Measurements from ENCODE around the gene SSTR3.

The SSTR3 gene

DNA sequence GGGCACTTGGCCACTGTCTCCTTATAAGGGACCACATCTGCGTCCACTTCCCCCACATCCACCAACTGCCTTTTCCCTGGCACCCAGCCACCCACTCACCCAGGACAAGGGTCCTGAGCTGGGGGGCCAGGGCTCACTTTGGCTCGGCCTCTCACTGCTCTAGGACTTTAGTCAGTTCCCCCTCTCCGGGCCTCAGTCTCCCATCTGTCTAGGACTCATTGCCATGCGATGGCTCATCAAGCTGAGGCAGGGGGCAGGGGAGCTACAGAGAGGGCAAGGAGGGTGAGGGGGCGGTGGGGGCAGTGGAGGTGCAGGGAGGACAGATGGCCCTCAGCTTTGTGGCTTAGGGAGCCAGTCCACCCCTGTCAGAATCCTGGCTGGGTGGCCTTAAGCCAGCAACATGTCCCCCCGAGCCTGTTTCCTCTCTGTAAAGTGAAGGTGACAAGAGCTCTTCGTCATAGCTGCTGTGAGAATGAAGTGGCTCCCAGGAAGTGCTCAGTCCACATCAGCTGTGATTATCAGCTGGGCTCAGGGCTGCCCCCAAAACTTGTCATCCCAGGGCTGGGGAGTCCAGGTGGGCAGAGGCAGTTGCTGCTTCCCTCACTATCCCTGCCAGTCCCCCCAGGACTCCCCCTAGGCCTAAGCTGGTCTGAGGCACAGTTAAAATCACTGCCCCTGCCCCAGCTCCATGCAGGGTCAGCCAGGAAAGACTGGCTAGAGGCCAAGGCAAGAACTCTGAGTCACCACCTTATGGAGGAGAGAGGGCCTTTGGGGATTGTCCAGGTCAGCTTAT is 16.9 kb upstream of the SSTR3 start:
- no peak for DNase-seq (ENCODE audit: low read depth)

DNA sequence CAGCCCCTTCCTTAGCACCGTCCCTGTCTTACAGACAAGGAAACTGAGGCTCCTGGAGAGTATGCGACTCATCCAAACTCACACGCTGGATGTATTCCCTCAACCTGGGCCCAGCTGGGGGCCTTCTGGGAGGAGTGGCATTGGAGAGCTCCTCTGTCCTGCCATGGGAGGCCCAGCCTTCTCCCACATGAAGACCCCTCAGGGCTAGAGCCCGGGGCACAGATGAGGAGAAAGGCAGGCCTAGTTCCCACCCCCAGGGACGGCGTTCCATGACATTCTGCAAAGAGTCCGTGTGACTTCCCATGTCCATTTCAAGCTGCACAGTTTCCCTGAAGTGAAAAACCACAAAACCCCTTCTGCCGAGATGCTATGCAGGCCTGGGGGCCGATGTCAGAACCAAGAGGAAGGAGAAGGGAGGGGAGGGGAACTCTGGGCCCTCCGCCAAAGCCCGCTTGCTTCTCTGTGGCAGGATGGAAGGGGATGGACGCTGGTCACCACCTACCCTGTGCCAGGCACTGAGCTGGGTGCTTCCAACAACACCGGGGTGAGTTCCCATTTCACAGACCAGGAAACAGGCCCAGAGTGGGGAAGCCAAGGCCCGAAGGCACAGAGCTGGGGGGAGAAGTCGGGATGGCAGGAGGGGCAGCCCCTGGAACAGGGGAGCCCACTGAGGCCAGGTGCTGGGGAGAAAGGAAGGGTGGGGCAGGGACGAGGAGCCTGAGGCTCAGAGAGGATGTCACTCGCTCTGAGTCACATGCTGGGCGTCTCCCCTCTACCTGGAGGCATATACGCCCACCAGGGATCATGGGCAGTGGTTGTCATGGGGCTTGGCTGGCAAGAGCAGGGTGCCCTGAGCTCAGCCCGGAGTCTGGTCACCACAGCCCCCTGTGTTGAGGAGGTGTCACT is 16.1 kb upstream of the SSTR3 start:
- DNase-seq (ENCODE audit: low read depth): no peak

DNA sequence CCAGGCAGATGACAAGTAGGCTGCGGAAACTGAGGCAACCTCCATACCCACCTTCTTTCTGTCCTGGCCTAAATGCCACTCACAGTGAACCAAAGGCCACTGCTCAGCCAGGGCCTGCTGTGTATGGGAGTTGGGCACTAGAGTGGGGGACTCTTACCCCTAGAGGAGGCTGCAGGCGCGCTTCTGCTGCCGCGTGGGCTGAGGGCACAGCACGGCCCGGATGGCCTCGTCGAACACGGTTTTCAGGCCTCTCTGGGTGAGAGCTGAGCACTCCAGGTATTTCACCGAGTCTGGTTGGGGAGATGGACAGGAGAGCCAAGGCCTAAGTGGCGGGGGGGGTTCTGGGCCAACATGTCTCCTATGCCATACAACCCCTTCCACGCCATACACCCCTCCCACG is 14.2 kb upstream of the SSTR3 start:
- no peak for DNase-seq (ENCODE audit: low read depth)

DNA sequence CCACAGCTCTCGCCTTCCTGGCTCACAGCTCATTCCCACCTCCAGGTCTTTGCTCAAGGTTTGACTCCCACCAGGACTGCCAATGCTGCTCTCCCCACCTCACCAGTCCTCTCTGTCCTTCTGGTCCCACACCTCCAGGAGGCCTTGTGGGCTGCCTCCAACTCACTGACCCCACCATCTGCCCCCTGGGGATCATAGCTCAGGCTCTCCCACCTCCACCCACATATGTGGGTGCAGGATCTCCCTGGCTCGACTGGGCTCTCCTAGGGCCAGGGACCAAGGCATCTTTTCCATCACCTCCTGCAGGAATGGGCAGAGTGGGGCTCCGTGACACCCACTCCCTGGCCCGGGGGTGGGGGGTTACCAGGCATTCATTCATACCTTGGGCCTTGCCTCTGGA is 13.8 kb upstream of the SSTR3 start:
- no peak for DNase-seq (ENCODE audit: low read depth)

DNA sequence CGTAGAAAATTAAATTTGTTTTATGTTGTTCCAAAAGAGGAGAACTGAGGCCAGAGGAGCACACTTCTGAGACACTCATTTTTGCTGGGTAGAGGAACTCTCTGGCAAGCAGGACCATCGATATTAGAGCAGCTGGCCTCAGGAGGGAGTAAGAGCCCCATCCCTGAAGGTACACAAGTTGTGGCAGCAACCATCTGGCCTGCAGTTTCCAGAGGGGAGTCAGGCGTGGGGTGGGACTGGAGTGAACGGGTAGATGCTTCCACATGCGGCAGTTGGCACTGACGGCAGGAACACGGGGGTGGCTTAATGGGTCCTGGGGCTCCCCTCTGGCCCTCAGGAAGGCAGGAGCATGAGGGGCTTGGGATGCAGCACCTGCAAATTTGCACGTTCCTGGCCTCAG is 13.2 kb upstream of the SSTR3 start:
- no peak for DNase-seq (ENCODE audit: low read depth)

DNA sequence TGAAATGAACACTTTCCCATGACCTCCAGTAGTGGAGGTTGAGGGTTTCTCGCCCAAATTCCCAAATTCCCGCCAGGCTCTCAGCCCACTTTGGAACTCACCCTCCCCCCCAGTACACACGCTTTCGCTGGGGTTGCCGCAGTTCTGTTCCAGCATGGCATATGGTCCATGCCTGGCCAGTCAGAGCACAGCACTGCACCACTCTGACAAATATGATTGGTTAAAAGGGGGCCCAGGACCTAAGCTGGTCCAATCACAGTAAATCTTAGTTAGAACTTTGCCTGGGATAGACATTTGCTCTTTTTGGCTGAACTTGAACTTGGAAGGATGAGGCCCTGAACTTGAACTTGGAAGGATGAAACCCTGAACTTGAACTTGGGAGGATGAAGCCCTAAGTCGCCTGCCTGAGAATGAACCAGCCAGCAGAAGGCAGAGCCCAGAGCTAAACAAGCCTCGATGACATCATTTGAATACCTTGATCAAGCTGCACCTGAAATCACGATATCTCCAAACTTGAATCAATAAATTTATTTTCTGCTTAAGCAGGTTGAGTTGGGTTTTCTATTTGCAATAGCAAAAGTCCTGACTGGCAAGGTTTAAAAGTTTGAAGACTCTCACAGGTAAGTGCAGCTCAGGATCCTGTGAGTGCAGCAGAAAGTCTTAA is 12.6 kb upstream of the SSTR3 start:
- no peak for DNase-seq (ENCODE audit: low read depth)

DNA sequence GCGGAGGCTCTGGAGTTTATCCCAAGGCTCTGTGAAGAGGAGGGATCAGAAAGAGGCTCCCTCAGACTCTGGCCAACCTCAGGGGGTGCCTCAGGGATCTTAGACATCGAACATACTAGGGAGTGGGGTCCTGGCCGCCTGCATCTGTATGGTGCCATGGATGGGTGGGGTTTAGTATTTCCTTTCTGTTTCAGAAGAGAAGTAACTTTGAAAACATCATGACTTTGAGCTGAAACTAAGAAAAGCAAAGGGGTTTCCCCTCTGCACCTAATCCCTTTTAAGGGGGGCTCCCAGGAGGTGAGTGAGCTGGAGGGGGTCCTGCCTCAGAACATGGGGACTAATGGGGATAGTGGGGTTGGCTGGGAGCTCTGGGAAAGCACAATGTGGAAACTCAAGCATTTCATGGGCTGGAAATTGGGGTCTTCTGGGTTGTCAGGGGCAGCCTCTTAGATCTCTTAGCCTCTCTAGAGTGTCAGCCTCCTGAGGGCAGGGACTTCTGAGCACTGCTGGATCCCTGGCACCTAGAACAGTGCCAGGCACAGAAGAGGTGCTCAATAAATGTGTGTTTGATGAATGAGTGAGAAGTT is 11.8 kb upstream of the SSTR3 start:
- DNase-seq (ENCODE audit: low read depth): no peak

DNA sequence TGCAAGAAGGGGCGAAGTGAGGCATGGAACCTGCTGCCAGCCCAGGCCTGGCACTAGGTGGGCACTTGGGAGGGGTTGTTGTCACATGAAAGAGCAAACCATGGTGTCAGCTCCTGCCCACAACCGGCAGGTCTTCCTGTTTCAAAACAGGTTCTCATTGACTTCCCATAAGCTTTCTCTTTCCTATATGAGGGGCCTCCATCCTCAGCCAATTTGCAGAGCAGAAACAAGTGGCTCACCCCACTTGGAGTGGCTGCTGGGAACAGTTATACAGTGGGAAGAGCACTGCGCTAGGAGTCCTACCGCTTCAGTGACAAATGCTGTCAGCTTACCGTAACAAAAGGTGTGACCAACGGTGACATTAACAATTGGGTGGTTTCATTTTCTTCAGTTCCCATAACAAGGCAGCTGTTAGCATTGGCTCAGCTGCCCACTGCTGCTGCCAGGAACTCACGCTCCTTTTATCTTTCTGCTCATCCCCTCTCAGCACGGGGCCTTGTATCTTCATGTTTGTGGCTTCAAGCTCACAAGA is 10.2 kb upstream of the SSTR3 start:
- DNase-seq (ENCODE audit: low read depth): no peak

DNA sequence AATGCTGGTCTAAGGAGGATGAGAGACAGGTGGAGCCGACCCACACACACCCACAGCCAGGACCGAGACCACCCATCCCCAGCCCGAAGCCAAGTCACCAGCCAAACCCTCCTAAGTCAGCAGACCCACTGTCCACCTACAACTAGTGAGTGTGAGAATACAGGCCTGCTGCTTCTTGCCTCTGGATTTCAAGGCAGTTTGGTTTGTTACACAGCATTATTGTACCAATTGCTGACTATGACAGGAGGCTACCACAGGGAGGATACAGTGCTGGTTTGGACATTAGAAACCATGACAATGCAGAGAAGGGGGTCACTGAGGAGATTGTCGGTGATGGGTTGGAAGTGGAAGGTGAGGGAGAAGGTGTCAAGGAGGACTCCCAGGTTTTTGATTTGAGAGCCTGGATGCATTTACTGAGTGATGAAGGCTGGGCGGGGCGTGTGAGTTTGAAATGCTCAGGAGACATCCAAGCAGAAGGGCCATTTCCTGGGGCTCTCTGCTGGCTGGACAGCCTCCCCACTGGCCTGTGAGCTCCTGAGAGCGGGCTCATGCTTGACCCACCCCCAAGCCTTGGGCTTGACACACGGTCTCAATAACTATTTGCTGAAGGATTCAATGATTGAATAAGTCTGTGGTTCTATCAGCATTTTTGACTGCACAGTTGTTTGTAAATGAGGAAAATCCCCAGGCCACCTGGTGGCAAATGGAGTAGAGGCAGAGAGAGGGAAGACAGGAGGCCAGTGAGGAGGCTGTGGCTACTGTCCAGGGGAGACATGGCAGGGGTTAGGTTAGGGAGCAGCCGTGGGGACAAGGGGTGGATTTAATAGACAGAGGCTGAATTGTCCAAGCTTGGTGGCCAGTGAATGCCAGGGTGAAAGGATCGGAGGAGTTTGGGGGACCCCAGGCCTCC is 9.4 kb upstream of the SSTR3 start:
- no peak for DNase-seq (ENCODE audit: low read depth)

DNA sequence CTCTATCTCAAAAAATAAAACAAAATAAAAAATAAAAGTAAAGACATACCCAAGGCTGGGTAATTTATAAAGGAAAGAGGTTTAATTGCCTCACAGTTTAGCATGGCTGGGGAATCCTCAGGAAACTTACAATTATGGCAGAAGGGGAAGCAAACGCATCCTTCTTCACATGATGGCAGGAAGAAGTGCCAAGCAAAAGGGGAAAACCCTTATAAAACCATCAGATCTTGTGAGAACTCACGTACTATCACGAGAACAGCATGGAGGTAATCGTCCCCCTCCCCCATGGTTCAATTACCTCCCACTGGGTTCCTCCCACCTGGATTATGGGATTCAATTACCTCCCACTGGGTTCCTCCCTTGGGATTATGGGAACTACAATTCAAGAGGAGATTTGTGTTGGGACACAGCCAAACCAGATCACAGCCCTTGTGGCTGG is 8.3 kb upstream of the SSTR3 start:
- no peak for DNase-seq (ENCODE audit: low read depth)

DNA sequence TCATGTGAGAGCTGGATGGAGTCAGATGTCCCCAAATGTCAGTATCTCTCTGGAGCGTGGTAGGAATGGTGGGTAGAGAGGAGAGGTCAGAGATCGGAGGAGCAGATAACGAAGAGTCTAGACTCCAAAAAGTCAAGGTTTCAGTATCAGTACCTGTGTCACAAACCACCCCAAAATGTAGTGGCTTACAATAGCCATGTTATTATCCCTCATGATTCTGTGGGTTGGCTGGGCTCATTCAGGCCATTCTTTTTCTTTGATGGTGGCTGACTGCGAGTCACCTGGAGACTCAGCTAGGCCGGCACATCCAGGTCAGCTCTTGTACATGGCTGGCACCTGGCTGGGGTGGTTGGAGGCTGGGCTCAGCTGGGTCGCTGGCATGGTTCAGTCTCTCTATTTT is 7.3 kb upstream of the SSTR3 start:
- DNase-seq (ENCODE audit: low read depth): no peak

DNA sequence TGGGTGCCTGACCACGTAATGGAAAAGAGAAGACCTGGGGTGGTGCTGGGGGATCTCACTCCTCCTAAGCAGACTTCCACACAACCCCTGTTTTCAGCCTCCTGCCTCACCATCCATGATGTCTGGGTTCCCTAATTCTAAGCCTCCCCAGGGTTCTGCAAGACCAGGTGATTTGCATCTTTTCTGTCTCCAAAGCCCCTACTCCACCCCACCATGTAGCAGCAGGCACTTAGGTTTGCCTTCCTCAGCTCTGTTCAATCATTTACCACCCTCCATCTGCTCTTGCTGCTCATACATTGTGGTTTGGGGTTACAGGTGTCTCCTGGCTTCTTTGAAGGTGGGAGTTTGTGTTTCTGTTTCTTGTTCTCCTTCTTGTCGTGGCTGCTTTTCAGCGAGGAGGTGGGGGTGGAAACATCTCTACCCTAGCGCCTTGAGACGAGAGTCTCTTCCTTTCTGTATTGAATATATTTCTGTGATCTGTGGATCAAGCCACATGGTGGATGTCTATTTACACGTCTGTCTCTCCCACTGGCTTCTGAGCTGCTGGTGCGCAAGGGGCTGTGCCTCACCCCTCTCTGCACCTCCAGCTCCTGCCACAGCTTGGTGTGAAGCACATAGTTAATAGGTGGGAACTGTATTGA is 6.6 kb upstream of the SSTR3 start:
- DNase-seq (ENCODE audit: low read depth): no peak

DNA sequence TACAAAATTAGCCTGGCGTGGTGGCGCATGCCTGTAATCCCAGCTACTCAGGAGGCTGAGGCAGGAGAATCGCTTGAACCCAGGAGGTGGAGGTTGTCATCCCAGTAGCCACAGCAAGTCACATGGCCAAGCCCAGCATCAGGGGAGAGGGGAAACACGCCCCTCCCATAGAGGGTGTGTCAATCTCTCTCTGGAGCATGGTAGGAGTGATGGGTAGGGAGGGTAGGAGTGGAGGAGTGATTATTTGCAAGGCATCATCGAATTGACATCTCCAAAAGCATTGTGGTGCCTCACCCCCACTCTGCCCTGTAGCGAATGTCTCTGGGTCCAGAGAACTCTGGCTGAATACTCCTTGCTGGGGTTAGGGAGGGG is 6.1 kb upstream of the SSTR3 start:
- DNase-seq (ENCODE audit: low read depth): no peak

DNA sequence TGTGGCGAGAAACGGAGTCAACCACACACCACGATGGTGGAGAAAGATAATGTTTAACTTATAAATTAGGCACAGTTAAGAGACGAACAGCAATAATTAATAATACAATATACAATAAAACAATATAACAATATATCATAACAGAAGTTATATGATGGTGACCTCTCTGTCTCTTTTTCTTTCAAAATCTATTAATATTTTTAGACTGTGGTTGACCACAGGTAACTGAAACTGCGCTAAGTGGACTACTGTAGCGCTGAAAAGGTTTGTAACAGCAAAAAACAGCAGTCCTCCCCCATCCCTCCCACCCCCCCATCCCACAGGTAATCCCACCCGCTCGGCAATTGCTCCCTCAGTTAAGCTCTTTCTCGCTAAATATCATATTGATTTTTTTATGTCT is 3.6 kb upstream of the SSTR3 start:
- DNase-seq (ENCODE audit: low read depth): no peak

DNA sequence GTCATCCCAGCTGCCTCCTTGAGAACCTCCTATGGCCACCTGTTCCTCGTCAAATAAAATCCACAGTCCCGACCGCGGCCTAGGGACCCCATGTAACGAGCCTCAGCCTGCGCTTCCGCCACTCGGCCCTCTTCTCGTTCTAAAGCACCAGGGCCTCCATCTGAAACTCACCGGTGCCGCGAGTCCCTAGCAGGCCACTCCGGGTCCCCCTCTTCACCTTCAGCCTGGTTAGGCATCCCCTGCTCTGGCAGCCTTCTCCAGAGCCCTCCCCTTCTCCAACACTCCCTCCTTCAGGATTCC is 2.4 kb upstream of the SSTR3 start:
- no peak for DNase-seq (ENCODE audit: low read depth)

DNA sequence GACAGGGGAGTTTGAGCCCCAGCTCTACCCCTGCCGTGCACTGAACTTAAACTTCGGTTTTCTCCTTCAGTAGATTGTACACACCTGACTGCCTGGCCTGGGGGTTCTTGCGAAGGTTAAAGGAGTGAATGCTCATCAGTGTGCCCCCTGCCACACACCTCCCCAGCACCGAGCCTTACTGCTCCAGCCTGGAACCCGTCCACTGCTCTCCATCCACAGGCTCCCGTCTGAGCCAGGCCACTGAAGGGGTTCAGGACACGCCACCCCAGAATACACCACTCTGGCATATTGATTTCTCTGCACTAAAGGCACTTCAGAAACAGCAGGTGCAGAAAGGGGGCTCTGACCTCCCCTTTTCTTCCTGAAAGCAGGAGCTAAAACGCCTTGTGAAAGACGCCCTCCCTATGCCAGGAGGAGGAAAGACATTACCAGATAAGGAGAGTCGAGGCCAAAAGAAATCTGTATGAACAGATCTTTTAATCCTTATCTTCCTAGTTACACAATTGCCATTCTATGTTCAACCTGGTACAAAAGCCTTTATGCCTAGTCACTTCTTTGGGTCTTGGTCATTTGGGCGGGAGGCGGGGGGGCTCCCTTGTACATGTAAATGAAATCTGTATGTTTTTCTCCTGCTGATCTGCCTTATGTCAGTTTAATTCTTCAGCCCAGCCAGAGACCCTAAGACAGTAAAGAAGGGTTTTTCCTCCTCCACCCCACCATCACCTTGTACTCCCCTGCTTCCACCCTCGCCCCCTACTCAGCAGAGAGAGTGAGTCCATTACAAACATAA is 1.9 kb upstream of the SSTR3 start:
- DNase-seq (ENCODE audit: low read depth): no peak

DNA sequence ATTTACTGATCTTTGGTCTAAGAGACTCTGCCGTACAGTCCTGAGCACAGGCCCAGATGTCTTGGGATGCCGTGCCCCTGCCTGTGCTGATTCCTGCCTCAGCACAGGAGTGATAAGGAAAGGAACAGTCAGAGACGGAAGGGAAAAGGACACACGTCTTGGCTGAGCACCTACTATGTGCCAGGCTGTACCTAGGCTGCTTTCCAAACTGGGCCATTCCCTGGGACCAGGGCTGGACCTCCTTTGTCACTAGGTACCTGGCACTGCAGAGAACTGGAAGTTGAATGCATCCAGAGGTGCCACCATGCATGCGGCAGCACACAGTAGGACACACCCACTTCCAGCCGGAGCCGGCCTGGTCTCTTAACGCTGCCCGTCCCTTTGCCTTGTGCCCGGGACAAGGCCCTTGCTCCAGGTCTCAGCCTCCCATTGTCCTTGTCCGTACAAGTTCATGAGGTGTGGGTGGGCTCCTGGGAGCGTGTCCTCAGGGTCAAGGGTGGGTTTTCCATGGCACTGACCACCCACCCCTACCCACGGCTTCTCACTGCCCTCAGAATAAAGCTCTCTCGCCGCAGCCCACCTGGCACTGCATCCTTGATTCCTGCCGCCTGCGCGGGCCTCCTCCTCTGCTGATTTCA is 1.1 kb upstream of the SSTR3 start:
- DNase-seq (ENCODE audit: low read depth): no peak

DNA sequence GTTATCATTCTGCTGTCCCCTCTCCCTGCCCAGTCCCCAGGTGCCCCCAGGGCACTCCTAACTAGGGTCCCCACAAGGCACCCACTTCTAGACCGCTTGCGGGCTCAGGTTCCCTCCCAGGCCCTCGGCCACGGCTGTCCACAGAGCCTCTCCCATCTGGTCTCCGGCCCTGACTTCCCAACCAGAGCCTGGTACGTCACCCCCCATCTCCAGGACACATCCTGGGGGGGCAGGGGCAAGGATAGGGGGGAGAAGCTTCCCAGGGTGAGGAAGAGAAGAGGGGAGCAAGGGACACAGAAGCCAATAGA is 457 bp downstream of the SSTR3 start:
- DNase-seq (ENCODE audit: low read depth): no peak

DNA sequence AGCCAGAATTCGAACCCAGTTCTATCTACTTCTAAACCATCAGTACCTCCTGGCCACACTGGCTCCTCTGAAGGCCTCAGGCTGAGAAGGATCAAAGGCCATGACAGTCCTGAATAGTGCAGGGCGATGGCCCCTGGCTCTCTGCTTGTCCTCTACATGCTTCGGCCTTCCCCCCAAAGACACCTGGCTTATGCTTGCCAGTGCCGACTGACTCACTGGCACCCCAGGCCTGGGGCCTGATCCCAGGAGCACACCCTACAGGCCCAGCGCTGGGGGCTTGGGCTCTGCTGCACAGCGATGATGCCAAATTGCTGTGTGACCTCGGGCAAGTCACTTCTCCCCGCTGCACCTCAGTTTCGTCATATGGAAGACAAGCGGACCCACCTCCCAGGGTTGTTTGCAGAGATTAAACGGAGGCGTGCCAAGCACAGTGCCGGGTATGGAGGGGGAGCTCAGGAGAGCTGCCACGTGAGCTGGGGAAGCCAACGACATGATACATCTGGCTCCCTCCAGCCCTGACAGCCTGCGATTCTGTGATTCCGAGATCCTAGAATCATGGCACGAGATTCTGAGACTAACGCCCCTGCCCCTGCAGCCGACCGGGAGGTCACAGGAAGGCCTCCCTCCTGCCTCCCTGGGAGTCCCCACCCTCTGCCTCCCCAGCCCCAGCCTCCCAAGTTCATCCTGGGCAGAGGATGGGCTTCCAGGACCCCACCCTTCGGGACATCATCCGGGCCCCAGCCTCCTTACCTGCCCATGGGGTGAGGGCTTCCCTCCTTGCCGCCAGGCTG is 1.0 kb downstream of the SSTR3 start:
- DNase-seq (ENCODE audit: low read depth): no peak

Measured in stimulated activated CD8-positive, alpha-beta memory T cell treated with anti-CD3 and anti-CD28 coated beads, Interleukin-7, amount 100 ng/mL, for 24 hours (primary cell).